GM12874 (cell line): ENCODE measurements around the gene ST6GAL2.

ENCODE experiments used
- CTCF ChIP-seq: IDR thresholded peaks from 2 replicates; pipeline ENCODE4 v1.5.1; 2011; ENCODE audit warnings: low read depth, mild to moderate bottlenecking, control low read depth, low read length, moderate library complexity; ENCODE audit not compliant: insufficient read depth

The ST6GAL2 gene

GRCh38 chr2:106885971-106886915 lies at the start of gene ST6GAL2:
Gene ST6GAL2, minus strand, starts transcription at chr2:106886167. Its CDS starts 42,190 bp downstream, at chr2:106843977.
- TF ChIP-seq CTCF, result no peak

GRCh38 chr2:106932644-106933043 lies 46.7 kb upstream of the ST6GAL2 start:
- no peak for TF ChIP-seq CTCF

- no peak for TF ChIP-seq CTCF
These were observed 45.9 kb upstream of the ST6GAL2 start for GRCh38 chr2:106931717-106932335.

GRCh38 chr2:106921451-106921850 lies 35.5 kb upstream of the ST6GAL2 start:
- TF ChIP-seq CTCF, result no peak

GRCh38 chr2:106919012-106919411 lies 33.0 kb upstream of the ST6GAL2 start:
- TF ChIP-seq CTCF, result no peak

GRCh38 chr2:106904242-106904641 lies 18.3 kb upstream of the ST6GAL2 start:
- TF ChIP-seq CTCF, result no peak

GRCh38 chr2:106899786-106900530 lies 14.0 kb upstream of the ST6GAL2 start:
- no peak for TF ChIP-seq CTCF
